GM11168 (cell line): ENCODE data around the gene SP3.

Source experiments
- in situ Hi-C: fragments of 300-500 bp; cut with MboI; formaldehyde crosslinking; loops from one replicate; pipeline ENCODE4 v1.12.0; 2022; ENCODE audit warnings: low sequenced_read_pairs; ENCODE audit not compliant: unreplicated experiment

Gene SP3

GRCh38 chr2:173965372-173966025, at the start of gene SP3:
TSS of gene SP3 (minus strand) at chr2:173965373. CDS start at chr2:173965171, 202 bp downstream.
- in situ Hi-C loops = no loop called here

- in situ Hi-C loops = no loop called here
These were observed 49.5 kb upstream of the SP3 start for GRCh38 chr2:174014699-174015070.

- in situ Hi-C loops = no loop called here
These were observed 49.0 kb upstream of the SP3 start for GRCh38 chr2:174014011-174014698.

DNA sequence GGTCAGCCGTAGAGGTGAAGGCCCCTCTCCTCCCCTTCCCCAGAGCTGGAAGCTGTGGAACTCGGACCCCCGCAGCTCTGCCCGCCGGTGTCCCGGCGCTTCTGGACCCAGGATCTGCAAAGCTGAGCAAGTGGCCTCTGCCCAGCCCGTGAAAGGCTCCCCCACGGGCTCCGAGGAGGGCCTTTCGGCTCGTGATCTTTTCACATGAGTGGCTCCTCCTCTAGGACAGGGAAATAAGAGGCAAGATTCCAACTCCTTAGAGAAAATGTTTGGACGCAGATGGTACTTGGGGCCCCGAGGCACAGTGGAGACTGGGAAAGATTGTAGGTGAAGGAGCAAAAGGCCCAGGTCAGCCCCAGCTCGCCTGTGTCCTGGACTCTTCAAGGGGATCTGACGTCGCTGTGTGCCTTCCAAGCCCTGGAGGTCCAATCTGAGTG, 48.2 kb upstream of the SP3 start:
- in situ Hi-C loops = no loop called here

- in situ Hi-C loops = no loop called here
These were observed 47.5 kb upstream of the SP3 start for GRCh38 chr2:174012347-174013314.

DNA sequence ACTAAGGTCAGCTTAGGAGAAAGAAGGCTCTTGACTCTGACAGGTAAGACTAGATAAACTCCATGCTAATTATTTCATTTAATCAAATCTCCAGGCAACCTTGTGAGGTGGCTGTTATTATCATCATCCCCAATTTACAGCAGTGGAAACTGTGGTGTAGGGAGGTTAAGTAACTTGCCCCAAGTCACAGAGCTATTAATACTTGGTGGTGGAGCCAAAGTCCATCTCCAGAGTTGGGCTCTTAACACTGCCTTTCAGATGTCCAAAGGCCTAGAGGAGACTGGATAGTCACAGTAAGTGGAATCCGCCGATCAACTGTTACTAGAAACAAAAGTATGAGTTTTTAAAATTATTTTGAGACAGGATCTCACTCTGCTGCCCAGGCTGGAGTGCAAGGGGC, 46.6 kb upstream of the SP3 start:
- in situ Hi-C loops = no loop called here

GRCh38 chr2:174011173-174011572, 46.0 kb upstream of the SP3 start:
- in situ Hi-C loops = no loop called here

- in situ Hi-C loops = no loop called here
These were observed 44.5 kb upstream of the SP3 start for GRCh38 chr2:174009488-174010223.

DNA sequence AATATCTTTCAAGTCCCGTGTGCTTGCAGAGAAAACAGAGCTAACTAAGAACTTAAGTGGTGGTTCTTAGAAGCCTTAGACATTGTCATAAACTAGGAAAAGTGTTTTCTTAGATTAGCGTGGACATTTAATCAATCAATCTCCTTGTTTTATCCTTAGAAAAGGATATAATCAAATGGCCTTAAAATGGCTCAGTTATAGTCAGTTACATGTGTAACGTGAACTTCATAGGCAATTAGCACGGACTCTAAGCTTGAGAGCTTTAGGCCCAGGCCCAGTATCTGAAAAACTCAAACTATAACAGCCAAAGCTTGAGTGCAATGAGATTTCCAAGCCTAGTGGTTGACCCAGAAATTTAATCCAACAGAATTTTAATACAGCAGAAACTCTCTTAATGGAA, 43.5 kb upstream of the SP3 start:
- in situ Hi-C loops = no loop called here

- in situ Hi-C loops = no loop called here
These were observed 41.8 kb upstream of the SP3 start for GRCh38 chr2:174007010-174007409.

GRCh38 chr2:174005801-174006419, 40.7 kb upstream of the SP3 start:
- in situ Hi-C loops = no loop called here

GRCh38 chr2:174004905-174005605, 39.9 kb upstream of the SP3 start:
- in situ Hi-C loops = no loop called here

DNA sequence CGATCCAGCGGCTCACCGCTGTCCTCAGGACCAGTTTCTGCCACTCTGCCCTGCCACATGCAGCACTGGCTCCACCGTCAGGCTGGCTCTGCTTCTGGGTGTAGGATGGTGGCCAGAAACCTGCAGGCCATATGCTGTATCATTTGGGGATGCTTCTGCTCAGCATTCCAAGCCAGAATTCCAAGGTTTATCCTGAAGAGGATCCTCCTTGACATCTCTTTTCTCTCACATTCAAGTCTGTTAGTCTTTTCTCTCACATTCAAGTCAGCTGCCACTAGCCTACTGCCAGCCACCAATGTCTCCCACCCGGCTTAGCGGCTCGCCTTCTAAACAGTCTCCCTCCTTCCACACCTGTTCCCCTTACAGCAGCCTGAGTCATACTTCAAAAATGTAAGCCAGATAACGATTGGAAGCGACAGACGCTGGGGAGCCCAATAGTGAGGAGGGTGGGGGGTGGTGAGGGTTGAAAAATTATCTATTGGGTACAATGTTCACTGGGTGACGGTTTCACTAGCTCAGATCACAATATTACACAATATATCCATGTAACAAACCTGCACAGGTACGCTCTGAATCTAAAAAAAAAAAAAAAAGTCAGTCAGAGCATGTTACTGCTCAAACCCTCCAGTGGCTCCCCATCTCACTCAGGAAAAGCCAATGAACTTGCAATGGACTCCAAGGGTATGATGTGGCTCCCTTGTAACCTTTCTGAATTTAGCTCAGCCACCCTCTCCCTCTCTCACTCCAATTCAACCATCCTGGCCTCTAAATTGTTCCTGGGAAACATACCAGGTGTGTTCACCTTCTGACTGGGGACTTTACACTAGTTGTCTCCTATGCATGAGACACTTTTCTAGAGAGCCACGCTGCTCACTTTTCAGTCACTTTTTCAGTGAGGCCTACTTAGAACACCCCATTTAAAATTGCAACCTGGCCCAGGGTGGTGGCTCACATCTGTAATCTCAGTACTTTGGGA, 38.8 kb upstream of the SP3 start:
- in situ Hi-C loops = no loop called here

GRCh38 chr2:174002679-174003078, 37.5 kb upstream of the SP3 start:
- in situ Hi-C loops = no loop called here

GRCh38 chr2:174001107-174001506, 35.9 kb upstream of the SP3 start:
- in situ Hi-C loops = no loop called here

GRCh38 chr2:173999724-174000123, 34.6 kb upstream of the SP3 start:
- in situ Hi-C loops = no loop called here

- in situ Hi-C loops = no loop called here
These were observed 34.1 kb upstream of the SP3 start for GRCh38 chr2:173999272-173999671.

- in situ Hi-C loops = no loop called here
These were observed 33.2 kb upstream of the SP3 start for GRCh38 chr2:173998386-173998785.
